ENCODE results near the gene UBASH3A.

The UBASH3A gene

DNA sequence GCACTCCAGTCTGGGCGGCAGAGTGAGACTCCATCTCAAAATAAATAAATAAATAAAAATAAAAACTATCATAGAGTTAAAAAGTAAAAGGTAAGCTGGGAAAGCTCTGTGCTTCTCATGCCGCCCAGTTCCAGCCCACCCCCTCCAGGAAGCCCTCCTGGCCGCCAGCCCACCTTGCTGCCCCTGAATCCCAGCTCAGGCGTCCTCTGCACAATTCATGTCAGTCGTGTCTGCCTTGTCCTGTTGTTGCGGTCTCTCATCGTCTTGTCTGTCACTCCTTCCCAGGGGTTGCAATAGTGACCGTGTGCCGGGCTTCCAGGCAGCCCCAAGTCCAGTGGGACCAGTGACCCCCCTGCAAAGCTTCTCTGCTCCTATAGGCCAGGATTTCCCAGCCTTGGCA lies 48.2 kb downstream of the UBASH3A start:
- TF ChIP-seq, protein P1, sequence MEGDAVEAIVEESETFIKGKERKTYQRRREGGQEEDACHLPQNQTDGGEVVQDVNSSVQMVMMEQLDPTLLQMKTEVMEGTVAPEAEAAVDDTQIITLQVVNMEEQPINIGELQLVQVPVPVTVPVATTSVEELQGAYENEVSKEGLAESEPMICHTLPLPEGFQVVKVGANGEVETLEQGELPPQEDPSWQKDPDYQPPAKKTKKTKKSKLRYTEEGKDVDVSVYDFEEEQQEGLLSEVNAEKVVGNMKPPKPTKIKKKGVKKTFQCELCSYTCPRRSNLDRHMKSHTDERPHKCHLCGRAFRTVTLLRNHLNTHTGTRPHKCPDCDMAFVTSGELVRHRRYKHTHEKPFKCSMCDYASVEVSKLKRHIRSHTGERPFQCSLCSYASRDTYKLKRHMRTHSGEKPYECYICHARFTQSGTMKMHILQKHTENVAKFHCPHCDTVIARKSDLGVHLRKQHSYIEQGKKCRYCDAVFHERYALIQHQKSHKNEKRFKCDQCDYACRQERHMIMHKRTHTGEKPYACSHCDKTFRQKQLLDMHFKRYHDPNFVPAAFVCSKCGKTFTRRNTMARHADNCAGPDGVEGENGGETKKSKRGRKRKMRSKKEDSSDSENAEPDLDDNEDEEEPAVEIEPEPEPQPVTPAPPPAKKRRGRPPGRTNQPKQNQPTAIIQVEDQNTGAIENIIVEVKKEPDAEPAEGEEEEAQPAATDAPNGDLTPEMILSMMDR (IDR thresholded peaks at IDR 0.05; ENCODE audit: low read depth, low read length): no peak
- Histone ChIP-seq H3K4me3 (ENCODE audit: low read depth, low read length) (no peak overlapping the region), H3K36me3 (no peaks in the 10 kb centered on the region), H3K9me3 (no peaks in the 10 kb centered on the region; the same call in 1 of the 2 replicates), H3K27me3 (no peaks in the 10 kb centered on the region), H3K4me1 (no peaks in the 10 kb centered on the region)
- no peak for DNase-seq

DNA sequence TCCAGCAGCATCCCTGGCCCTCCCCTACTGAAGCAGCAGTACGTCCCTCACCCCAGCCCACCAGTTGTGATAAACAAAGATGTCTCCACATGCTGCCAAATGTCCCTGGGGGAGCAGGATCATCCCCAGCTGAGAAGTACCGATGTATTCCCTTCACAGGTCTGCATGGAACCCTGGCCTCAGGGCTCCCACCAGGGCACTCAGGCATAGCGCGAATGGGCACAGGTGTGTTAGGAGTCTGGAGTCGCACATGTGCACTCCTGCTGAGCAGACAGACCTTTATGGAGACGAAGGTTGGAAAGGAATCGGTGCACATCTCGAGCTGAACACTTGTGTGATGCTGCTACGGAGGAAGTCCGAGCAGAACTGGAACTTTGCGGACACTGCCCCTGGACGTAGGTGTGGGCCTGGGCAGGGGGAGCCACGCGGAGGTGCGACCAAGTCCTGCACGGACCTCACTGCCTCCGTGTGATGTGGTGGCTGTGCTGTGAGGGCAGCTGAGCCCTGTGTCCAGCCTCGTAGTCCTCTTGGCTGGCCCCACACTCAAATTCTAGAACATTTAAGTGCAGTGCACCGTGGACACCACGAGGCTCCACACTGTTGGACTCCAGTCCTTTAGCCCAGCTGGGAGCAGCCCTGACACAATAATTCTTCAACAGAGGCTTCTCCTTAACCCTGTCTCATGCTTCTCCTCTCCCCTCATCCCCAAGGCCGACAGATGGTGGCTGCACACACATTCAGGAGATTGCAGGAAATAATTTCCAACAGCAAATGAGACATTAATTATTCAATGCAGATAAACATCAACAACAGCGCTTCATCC lies 48.9 kb downstream of the UBASH3A start:
- Histone ChIP-seq H3K36me3 (no peaks in the 10 kb centered on the region), H3K4me1 (no peaks in the 10 kb centered on the region), H3K9me3 (no peaks in the 10 kb centered on the region; the same call in 1 of the 2 replicates), H3K27me3 (no peaks in the 10 kb centered on the region), H3K4me3 (ENCODE audit: low read depth, low read length) (no peak overlapping the region)
- TF ChIP-seq, protein P1 (IDR thresholded peaks at IDR 0.05; ENCODE audit: low read depth, low read length): no peak
- DNase-seq: no peak

DNA sequence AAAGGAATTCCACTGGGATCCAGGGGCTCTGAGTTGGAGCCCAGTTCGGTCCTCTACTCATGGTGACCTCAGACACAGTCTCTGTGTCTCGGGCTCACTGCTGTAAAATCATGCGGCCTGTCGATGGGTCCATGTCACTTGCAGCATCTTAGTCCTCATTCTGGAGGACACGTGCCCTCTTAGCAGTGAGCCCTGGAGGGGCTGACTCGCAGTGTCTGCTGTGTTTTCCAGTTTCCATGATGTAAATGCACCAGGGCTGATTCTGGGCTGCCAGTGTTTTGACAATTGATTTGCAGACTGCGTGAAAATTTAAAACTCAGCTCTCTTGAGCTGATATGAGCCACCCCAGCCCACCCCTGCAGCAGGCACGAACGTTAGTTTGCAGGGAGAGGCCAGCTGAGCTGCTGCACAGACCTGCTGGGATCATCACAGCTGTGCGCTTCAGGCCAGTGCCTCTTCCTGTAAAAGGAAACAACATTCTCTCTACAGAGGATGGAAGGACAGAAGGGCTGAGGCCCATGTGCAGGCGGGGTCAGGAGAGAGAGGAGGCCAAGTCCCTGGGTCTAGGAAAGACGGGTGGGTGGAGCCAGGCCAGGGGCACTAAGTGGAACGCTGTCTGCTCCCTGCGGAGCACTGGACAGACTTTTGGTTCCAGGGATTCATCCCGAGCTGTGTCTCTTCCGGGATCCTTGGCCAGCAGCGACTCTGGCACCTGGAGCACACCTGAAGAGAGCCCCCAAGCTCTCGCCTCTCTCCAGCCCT lies 49.7 kb downstream of the UBASH3A start:
- no peaks in the 10 kb centered on the region for H3K27me3 ChIP-seq
- peak; percentile 4 for DNase-seq
- H3K4me1 ChIP-seq: no peaks in the 10 kb centered on the region
- no peaks in the 10 kb centered on the region; the same call in 1 of the 2 replicates for H3K9me3 ChIP-seq
- H3K36me3 ChIP-seq: no peaks in the 10 kb centered on the region
- no peak overlapping the region for H3K4me3 ChIP-seq (ENCODE audit: low read depth, low read length)
- TF ChIP-seq, protein P1 (IDR thresholded peaks at IDR 0.05; ENCODE audit: low read depth, low read length): no peak

DNA sequence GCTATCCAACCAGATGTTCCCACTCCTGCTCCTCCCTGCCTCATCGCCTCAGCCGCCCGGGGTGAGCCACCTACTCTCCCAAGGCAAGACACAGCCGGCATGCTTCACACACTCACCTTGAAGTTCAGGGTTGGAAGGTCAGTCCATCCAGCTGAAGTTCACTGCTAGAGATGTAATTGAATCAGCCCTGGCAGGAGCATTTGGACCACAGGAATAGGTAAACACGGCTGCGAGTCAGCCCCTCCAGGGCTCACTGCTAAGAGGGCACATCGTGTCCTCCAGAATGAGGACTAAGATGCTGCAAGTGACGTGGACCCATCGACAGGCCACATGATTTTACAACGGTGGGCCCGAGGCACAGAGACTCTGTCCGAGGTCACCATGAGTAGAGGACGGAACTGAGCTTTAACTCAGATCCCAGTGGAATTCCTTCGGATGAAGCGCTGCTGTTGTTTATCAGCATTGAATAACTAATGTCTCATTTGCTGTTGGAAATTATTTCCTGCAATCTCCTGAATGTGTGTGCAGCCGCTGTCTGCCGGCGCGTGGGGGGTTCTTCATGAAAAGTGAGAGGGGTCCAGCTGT lies 50.4 kb downstream of the UBASH3A start:
- Histone ChIP-seq H3K27me3 (no peaks in the 10 kb centered on the region), H3K36me3 (no peaks in the 10 kb centered on the region), H3K4me1 (no peaks in the 10 kb centered on the region), H3K9me3 (no peaks in the 10 kb centered on the region; the same call in 1 of the 2 replicates), H3K4me3 (ENCODE audit: low read depth, low read length) (no peak overlapping the region)
- peak; percentile 2 for DNase-seq
- TF ChIP-seq, protein P1 (IDR thresholded peaks at IDR 0.05; ENCODE audit: low read depth, low read length): no peak

DNA sequence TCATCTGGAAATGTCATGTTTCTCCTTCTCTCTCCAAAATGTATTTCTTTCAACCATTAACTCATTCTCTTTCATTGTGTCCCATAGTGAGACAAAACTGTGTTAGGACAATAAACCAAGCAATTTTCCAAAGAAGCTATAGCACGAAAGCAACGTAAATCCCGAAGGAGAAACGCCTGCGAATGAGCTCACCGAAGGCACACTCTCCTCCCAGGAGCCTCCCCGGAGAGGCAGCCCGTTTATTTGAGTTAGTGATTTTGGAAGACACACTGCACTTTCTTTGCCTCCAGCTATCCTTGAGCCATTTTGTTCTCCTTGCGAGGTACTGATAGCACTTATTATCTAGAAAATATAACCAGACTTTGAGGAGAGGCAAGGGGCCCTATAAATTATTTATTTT lies 51.1 kb downstream of the UBASH3A start:
- Histone ChIP-seq H3K27me3 (no peaks in the 10 kb centered on the region), H3K4me3 (ENCODE audit: low read depth, low read length) (no peak overlapping the region), H3K36me3 (no peaks in the 10 kb centered on the region), H3K4me1 (no peaks in the 10 kb centered on the region), H3K9me3 (no peaks in the 10 kb centered on the region; the same call in 1 of the 2 replicates)
- DNase-seq: no peak
- TF ChIP-seq, protein P1 (IDR thresholded peaks at IDR 0.05; ENCODE audit: low read depth, low read length): no peak

All from BE2C (cell line).